22Rv1 (cell line): ENCODE data around the gene ABHD10.

Source experiments
- H3K27ac ChIP-seq: fragments of 450-650 bp; 2 replicates; pipeline ENCODE4 v1.5.1; 2017
- ZFX ChIP-seq: fragments of 450-650 bp; IDR thresholded peaks from 2 replicates; pipeline ENCODE4 v1.6.1; 2017; ENCODE audit warnings: antibody characterized with exemption, borderline replicate concordance
- TF ChIP-seq, protein P1 (sequence below): fragments of 450-650 bp; IDR thresholded peaks from 2 replicates; pipeline ENCODE4 v1.5.1; 2017; ENCODE audit warnings: mild to moderate bottlenecking

ABHD10 gene

DNA sequence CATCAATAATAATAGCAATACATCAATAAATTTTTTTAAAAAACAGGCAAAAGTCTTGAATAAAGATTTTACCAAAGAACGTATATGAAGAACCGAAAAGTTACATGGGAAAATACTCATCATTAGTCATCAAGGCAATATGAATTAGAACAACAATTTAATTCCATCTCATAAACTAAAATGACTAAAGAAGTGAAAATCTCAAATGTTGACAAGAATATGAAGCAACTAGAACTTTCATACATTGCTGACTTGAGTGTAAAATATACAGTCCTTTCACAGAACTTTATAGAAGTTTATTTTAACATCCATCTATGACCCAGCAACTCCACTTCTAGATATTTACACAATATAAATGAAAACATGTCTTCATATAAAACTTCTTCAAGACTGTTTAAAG lies 35.3 kb upstream of the ABHD10 start:
- TF ChIP-seq, protein P1, sequence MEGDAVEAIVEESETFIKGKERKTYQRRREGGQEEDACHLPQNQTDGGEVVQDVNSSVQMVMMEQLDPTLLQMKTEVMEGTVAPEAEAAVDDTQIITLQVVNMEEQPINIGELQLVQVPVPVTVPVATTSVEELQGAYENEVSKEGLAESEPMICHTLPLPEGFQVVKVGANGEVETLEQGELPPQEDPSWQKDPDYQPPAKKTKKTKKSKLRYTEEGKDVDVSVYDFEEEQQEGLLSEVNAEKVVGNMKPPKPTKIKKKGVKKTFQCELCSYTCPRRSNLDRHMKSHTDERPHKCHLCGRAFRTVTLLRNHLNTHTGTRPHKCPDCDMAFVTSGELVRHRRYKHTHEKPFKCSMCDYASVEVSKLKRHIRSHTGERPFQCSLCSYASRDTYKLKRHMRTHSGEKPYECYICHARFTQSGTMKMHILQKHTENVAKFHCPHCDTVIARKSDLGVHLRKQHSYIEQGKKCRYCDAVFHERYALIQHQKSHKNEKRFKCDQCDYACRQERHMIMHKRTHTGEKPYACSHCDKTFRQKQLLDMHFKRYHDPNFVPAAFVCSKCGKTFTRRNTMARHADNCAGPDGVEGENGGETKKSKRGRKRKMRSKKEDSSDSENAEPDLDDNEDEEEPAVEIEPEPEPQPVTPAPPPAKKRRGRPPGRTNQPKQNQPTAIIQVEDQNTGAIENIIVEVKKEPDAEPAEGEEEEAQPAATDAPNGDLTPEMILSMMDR: no peak
- no peak for TF ChIP-seq ZFX
- H3K27ac ChIP-seq: no peak overlapping the region

DNA sequence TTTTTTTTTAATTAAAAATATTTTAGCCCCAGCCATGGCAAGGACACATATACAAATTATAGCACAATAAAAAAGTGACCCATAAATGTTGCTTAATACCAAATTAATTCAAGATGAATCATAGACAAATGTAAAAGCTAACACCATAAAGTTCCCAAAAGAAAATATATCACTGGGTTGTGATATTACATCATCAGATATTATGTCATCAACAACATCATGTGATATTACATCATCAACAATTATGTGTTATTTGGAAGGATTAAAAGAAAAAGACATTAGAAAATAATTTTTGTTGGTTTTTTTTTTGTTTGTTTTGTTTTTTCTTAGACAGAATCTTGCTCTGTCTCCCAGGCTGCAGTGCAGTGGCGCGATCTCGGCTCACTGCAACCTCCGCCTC lies 34.5 kb upstream of the ABHD10 start:
- H3K27ac ChIP-seq: no peak overlapping the region
- TF ChIP-seq, protein P1: no peak
- TF ChIP-seq ZFX: no peak

GRCh38 chr3:111947231-111947630 lies 31.6 kb upstream of the ABHD10 start:
- H3K27ac ChIP-seq: no peak overlapping the region
- TF ChIP-seq, protein P1: no peak
- TF ChIP-seq ZFX: no peak

GRCh38 chr3:111948786-111949185 lies 30.0 kb upstream of the ABHD10 start:
- no peak for TF ChIP-seq ZFX
- TF ChIP-seq, protein P1: no peak
- H3K27ac ChIP-seq: no peak overlapping the region

- no peak overlapping the region for H3K27ac ChIP-seq
- TF ChIP-seq, protein P1: no peak
- TF ChIP-seq ZFX: no peak
These were observed 29.1 kb upstream of the ABHD10 start for GRCh38 chr3:111949712-111950111.

DNA sequence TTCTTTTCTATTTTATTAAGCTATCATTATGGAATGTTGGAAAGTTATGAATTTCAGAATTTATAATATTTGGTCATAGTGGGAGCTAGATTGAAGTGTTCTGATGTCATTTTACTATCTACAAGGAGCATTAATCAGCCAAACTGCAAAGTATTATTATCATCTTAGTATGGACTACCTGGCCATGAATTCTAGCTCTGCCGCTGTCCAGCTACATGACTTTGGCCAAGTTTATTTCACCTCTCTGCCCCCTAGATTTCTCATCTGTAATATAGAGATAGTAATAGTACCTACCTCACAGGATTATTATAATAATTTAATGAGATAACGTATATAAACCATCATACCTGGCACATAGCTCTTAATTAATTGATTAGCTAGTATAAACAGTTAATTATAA lies 27.8 kb upstream of the ABHD10 start:
- H3K27ac ChIP-seq: no peak overlapping the region
- TF ChIP-seq, protein P1: no peak
- TF ChIP-seq ZFX: no peak

DNA sequence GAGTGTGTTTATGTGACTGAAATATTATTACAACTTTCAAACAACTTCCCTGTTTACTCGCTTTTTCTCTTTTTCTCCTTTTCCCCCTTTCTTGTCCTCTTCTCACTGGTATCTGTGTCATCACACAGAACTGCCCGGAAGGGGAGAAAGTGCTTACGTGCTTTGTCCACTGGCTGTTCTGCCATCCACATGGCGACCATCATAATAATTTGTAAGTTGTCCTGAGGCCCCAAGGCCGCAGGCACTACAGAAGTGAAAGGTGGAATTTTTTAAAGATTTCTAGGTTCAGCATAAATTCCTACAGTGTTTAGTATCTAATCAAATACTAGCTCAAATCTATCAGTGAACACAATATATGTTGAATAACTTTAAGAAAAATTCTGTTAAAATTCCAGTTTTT lies 26.7 kb upstream of the ABHD10 start:
- TF ChIP-seq, protein P1: no peak
- no peak for TF ChIP-seq ZFX
- H3K27ac ChIP-seq: no peak overlapping the region
